GM10266 (cell line): ENCODE data around the gene RAB23.

Source experiments
- DNase-seq: peaks from one replicate; pipeline ENCODE4 v3.0.0; 2012; ENCODE audit errors: extremely low spot score
- CTCF ChIP-seq: IDR thresholded peaks from 2 replicates; pipeline ENCODE4 v1.5.1; 2012; ENCODE audit warnings: mild to moderate bottlenecking, low read depth; ENCODE audit not compliant: control insufficient read depth, insufficient read depth; ENCODE audit errors: missing control alignments

The RAB23 gene

GRCh38 chr6:57137350-57137749 lies 84.8 kb downstream of the RAB23 start:
- DNase-seq = no peak
- TF ChIP-seq CTCF = no peak
